PFSK-1 (cell line): Measurements from ENCODE around the gene KCNH1.

Experiments
- FOXP2 ChIP-seq: optimal IDR thresholded peaks from 2 replicates; pipeline ENCODE3; 2011; ENCODE audit warnings: borderline replicate concordance, control low read depth, inconsistent platforms; ENCODE audit not compliant: insufficient read depth; ENCODE audit errors: extremely low read length, extremely low read depth
- POLR2AphosphoS5 ChIP-seq: IDR thresholded peaks from 2 replicates; pipeline ENCODE4 v1.6.1; 2012; ENCODE audit warnings: low read depth, mild to moderate bottlenecking, control low read depth, low read length, moderate library complexity
- SIN3A ChIP-seq: IDR thresholded peaks from 2 replicates; pipeline ENCODE4 v1.6.1; 2012; ENCODE audit warnings: mild to moderate bottlenecking, low read length, moderate library complexity, borderline replicate concordance; ENCODE audit not compliant: insufficient read depth
- TAF1 ChIP-seq: IDR thresholded peaks from 2 replicates; pipeline ENCODE4 v1.6.1; 2012; ENCODE audit warnings: low read length, control low read depth, borderline replicate concordance; ENCODE audit not compliant: insufficient read depth
- TF ChIP-seq, protein P1 (sequence below), 2 experiments: IDR thresholded peaks; 2 replicates each; pipeline versions ENCODE4 v1.6.1 to v1.8.0; 2011 to 2012; ENCODE audit warnings: low read depth in 2 of 2, low read length in 2 of 2, control low read depth in 1 of 2, inconsistent platforms in 1 of 2, mild to moderate bottlenecking in 1 of 2, moderate library complexity in 1 of 2; ENCODE audit not compliant: insufficient read depth in 1 of 2

DNA sequence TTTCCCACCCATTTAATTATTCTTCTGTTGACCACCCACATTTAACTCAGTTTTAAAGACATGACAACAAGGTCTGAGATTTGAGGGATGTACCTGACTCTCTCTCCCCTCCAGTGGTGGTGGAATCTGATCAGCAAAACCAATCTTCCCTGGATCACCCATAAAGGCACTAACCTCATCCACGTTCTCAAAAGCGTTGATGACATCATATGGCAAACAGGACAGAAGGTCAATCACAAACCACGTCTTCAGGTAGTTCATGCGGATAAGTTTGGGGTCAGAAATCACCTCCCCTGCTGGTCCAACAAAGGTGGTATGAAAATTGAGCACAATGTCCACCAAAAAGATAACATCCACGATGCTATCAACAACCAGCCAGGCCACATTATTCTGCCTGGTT is 115.3 kb downstream of the KCNH1 start:
- TF ChIP-seq POLR2AphosphoS5 (no peak), TAF1 (no peak), SIN3A (no peak), FOXP2 (no peak)
- TF ChIP-seq, protein P1, sequence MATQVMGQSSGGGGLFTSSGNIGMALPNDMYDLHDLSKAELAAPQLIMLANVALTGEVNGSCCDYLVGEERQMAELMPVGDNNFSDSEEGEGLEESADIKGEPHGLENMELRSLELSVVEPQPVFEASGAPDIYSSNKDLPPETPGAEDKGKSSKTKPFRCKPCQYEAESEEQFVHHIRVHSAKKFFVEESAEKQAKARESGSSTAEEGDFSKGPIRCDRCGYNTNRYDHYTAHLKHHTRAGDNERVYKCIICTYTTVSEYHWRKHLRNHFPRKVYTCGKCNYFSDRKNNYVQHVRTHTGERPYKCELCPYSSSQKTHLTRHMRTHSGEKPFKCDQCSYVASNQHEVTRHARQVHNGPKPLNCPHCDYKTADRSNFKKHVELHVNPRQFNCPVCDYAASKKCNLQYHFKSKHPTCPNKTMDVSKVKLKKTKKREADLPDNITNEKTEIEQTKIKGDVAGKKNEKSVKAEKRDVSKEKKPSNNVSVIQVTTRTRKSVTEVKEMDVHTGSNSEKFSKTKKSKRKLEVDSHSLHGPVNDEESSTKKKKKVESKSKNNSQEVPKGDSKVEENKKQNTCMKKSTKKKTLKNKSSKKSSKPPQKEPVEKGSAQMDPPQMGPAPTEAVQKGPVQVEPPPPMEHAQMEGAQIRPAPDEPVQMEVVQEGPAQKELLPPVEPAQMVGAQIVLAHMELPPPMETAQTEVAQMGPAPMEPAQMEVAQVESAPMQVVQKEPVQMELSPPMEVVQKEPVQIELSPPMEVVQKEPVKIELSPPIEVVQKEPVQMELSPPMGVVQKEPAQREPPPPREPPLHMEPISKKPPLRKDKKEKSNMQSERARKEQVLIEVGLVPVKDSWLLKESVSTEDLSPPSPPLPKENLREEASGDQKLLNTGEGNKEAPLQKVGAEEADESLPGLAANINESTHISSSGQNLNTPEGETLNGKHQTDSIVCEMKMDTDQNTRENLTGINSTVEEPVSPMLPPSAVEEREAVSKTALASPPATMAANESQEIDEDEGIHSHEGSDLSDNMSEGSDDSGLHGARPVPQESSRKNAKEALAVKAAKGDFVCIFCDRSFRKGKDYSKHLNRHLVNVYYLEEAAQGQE (IDR thresholded peaks at IDR 0.05; ENCODE audit: insufficient read depth in 1 of 2, low read depth in 2 of 2, low read length in 2 of 2), result no peak
